ENCODE results near the gene METTL9. TPM values are rescaled to one million over a fixed set of nuclear protein-coding genes. Genes with fewer than 3 reads are reported as not detected.

The METTL9 gene
- total and polyA plus RNA-seq, 8 donors, result 34.4 to 879 (median 84.8) TPM

DNA sequence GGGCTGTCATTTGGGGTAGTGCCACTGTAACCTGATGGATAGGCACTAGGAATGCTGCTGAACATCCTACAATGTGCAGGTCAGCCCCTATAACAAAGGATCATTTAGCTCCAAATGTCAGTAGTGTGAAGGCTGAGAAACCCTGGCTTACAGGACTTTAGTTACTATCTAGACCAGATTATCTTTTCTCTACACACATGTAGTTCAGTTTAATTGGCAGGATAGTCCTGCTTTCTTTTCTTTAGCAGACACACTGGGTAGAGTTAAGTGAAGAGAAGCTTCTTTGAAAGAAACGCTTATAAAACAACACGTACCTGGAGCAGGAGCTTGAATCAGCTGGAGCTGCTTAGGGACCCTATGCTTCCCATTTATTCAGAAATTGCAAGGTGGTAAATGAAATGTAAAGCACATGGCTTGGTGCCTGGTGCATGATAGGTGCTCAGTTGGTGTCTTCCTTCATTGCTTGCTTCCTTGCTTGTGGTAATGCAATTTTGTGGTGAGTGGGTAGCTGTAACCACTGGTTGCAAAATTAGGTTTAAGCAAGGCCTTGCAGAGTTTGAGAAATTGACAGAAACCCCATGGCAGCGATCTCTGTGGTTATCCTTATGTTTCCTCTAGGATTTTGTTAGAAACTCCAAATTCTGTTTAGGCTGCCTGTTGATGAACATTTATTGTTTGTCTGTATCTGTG lies 9.4 kb downstream of the METTL9 start:
- Histone ChIP-seq H3K27ac (peak overlapping the region in 2 of 5 donors; percentile 40 to 42), H3K36me3 (peaks cover 0 to 1% (median under 1%) of the 10 kb centered on the region in 4 donors), H3K27me3 (no peaks in the 10 kb centered on the region), H3K4me1 (peaks cover 43 to 98% (median 69%) of the 10 kb centered on the region in 4 donors), H3K4me3 (no peak overlapping the region), H3K9me3 (no peaks in the 10 kb centered on the region)
- DNase-seq, result peak in 1 of 2 donors; percentile 18
- intact Hi-C loops (cut with DNase I; ENCODE audit: low total_unique reads), result loop anchor here (10.0 kb wide), 1 partner anchor 576 kb away; no protein-coding TSS in a partner anchor
- WGBS, 5 donors, result 50 to 67% (median 57%) methylated on average over 3 of the region's 3 CpGs
- TF ChIP-seq, protein P1, sequence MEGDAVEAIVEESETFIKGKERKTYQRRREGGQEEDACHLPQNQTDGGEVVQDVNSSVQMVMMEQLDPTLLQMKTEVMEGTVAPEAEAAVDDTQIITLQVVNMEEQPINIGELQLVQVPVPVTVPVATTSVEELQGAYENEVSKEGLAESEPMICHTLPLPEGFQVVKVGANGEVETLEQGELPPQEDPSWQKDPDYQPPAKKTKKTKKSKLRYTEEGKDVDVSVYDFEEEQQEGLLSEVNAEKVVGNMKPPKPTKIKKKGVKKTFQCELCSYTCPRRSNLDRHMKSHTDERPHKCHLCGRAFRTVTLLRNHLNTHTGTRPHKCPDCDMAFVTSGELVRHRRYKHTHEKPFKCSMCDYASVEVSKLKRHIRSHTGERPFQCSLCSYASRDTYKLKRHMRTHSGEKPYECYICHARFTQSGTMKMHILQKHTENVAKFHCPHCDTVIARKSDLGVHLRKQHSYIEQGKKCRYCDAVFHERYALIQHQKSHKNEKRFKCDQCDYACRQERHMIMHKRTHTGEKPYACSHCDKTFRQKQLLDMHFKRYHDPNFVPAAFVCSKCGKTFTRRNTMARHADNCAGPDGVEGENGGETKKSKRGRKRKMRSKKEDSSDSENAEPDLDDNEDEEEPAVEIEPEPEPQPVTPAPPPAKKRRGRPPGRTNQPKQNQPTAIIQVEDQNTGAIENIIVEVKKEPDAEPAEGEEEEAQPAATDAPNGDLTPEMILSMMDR (IDR thresholded peaks at IDR 0.05), result no peak
- no peak for TF ChIP-seq POLR2A (IDR thresholded peaks at IDR 0.05)
- no peak for TF ChIP-seq POLR2AphosphoS5 (IDR thresholded peaks at IDR 0.05)
- TF ChIP-seq EP300 (IDR thresholded peaks at IDR 0.05), result no peak

DNA sequence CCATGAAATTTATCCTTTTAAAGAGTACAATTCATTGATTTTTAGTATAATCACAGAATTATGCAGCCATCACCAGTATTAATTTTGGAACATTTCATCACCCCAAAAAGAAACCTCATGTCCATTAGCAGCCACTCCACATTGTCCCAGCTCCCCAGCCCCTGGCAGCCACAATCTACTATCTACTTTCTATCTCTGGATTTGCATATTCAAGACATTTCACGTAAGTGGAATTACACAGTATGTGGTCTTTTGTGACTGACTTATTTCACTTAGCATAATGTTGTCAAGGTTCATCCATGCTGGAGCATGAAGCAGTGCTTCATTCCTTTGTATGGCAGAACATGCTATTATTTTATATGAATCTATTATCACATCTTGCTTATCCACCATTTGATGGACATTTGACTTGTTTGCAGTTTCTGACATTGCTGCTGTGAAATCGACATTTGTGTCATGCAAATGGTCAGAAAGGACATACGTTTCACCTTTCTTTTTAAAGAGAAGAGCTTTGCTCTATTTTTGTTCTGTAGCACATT lies 10.7 kb downstream of the METTL9 start:
- TF ChIP-seq, protein P1 (IDR thresholded peaks at IDR 0.05), result no peak
- TF ChIP-seq POLR2A (IDR thresholded peaks at IDR 0.05) (no peak), EP300 (IDR thresholded peaks at IDR 0.05) (no peak), POLR2AphosphoS5 (IDR thresholded peaks at IDR 0.05) (no peak)
- no peaks in the 10 kb centered on the region for H3K9me3 ChIP-seq
- no peaks in the 10 kb centered on the region for H3K27me3 ChIP-seq
- H3K4me1 ChIP-seq, result peaks cover 37 to 88% (median 59%) of the 10 kb centered on the region in 4 donors
- intact Hi-C loops (cut with DNase I; ENCODE audit: low total_unique reads), result no loop called here
- no peak overlapping the region for H3K4me3 ChIP-seq
- no peak for DNase-seq
- H3K36me3 ChIP-seq, result peaks cover 0 to 7% (median 3%) of the 10 kb centered on the region in 4 donors
- 65 to 82% (median 77%) methylated on average over 3 of the region's 3 CpGs for WGBS, 5 donors
- H3K27ac ChIP-seq, result peak overlapping the region in 1 of 5 donors; percentile 10

DNA sequence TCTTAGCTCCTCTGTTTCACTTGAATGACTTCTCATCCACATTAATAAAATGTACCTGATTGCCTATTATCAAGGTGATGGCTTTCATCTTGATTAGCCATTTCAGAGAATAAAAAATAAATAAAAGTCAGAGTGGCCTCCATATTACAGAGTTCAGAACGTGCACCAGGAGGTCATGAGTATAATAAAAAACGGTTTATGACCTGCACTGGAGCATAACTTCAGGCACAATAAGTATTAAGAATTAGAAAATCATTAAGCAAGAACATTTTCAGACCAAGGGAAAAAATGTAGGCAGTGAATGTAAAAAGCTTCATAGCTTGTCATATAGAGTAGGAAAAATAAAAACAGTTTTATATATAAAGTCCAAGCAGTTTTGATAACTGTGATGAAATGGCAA lies 11.4 kb downstream of the METTL9 start:
- H3K4me1 ChIP-seq, result peaks cover 37 to 88% (median 53%) of the 10 kb centered on the region in 4 donors
- peaks cover 0 to 14% (median 4%) of the 10 kb centered on the region in 4 donors for H3K36me3 ChIP-seq
- H3K27ac ChIP-seq, result peak overlapping the region in 2 of 5 donors; percentile 24 to 78
- TF ChIP-seq POLR2A (IDR thresholded peaks at IDR 0.05), result no peak
- TF ChIP-seq EP300 (IDR thresholded peaks at IDR 0.05), result no peak
- TF ChIP-seq, protein P1 (IDR thresholded peaks at IDR 0.05), result no peak
- TF ChIP-seq POLR2AphosphoS5 (IDR thresholded peaks at IDR 0.05), result no peak
- intact Hi-C loops (cut with DNase I; ENCODE audit: low total_unique reads), result no loop called here
- WGBS, 5 donors, result 41 to 72% (median 52%) methylated on average over 2 of the region's 2 CpGs
- H3K4me3 ChIP-seq, result no peak overlapping the region
- no peaks in the 10 kb centered on the region for H3K27me3 ChIP-seq
- DNase-seq, result no peak
- no peaks in the 10 kb centered on the region for H3K9me3 ChIP-seq

DNA sequence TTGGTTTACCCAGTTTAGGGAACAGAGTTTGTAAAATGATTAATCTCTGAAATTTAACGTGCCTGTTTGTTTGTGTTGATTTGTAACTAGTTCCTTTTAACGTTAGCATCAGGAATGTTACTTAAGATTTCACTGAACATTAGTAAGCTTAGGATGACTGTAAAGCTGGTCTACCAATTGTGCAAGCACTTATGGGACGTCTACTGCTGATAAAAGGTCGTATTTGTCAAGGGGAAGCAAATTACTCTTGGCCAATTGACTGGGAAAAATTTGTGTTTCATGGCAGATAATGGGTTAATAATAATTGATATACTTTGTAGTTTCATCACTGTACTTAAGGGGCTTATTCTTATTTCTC lies 11.8 kb downstream of the METTL9 start:
- peak overlapping the region in 3 of 5 donors; percentile 62 to 78 (median 65) for H3K27ac ChIP-seq
- intact Hi-C loops (cut with DNase I; ENCODE audit: low total_unique reads), result no loop called here
- peaks cover 0 to 18% (median 4%) of the 10 kb centered on the region in 4 donors for H3K36me3 ChIP-seq
- TF ChIP-seq, protein P1 (IDR thresholded peaks at IDR 0.05), result no peak
- TF ChIP-seq POLR2AphosphoS5 (IDR thresholded peaks at IDR 0.05), result no peak
- no peaks in the 10 kb centered on the region for H3K9me3 ChIP-seq
- peaks cover 37 to 88% (median 51%) of the 10 kb centered on the region in 4 donors for H3K4me1 ChIP-seq
- DNase-seq, result no peak
- no peaks in the 10 kb centered on the region for H3K27me3 ChIP-seq
- WGBS, 5 donors, result 17 to 42% (median 21%) methylated on average over 4 of the region's 4 CpGs
- H3K4me3 ChIP-seq, result no peak overlapping the region

Data from stomach (tissue), 9 donors.